Measurements from ENCODE around the gene TACC2.

- no peak for TF ChIP-seq CTCF (IDR thresholded peaks at IDR 0.05; ENCODE audit: insufficient read depth, low read depth, low read length)
- TF ChIP-seq EZH2 (IDR thresholded peaks at IDR 0.05; ENCODE audit: insufficient read depth, low read length), result no peak
Observed at GRCh38 chr10:121961456-121961855, 27.5 kb upstream of the TACC2 start.

All from astrocyte (in vitro differentiated cells and primary cell).